Ammon's horn (tissue), 1 donor: ENCODE results near the gene PSMD11.
"Not testable (repeated sequence)": the region's sequence is repeated elsewhere in the genome, so short reads cannot be mapped to it uniquely, and the experiment has no call there.

ENCODE experiments used
- DNase-seq: peaks from one replicate; pipeline ENCODE4 v3.0.0-alpha.2; 2016; ENCODE audit warnings: low spot score

Gene PSMD11

GRCh38 chr17:32514606-32515005, 70.3 kb downstream of the PSMD11 start:
- no peak for DNase-seq

- peak; percentile 60 for DNase-seq
Measured at GRCh38 chr17:32515677-32516383, 71.5 kb downstream of the PSMD11 start.

GRCh38 chr17:32516450-32516849, 72.1 kb downstream of the PSMD11 start:
- DNase-seq = no peak

GRCh38 chr17:32516940-32517701, 72.8 kb downstream of the PSMD11 start:
- no peak for DNase-seq

- no peak for DNase-seq
Measured at GRCh38 chr17:32517982-32518381, 73.7 kb downstream of the PSMD11 start.

- DNase-seq = no peak
Measured at GRCh38 chr17:32518646-32519227, 74.4 kb downstream of the PSMD11 start.

GRCh38 chr17:32519228-32520103, 75.2 kb downstream of the PSMD11 start:
- DNase-seq = peak; percentile 47

GRCh38 chr17:32520104-32520701, 75.9 kb downstream of the PSMD11 start:
- no peak for DNase-seq

- peak; percentile 49 for DNase-seq
Measured at GRCh38 chr17:32520737-32521404, 76.6 kb downstream of the PSMD11 start.

- DNase-seq = no peak
Measured at GRCh38 chr17:32523017-32523680, 78.8 kb downstream of the PSMD11 start.

- DNase-seq = no peak
Measured at GRCh38 chr17:32523827-32524552, 79.7 kb downstream of the PSMD11 start.

- not testable (repeated sequence) for DNase-seq
Measured at GRCh38 chr17:32524553-32524880, 80.2 kb downstream of the PSMD11 start.

GRCh38 chr17:32525122-32525521, 80.8 kb downstream of the PSMD11 start:
- DNase-seq = no peak

- DNase-seq = no peak
Measured at GRCh38 chr17:32527146-32527545, 82.8 kb downstream of the PSMD11 start.

GRCh38 chr17:32528825-32529224, 84.5 kb downstream of the PSMD11 start:
- no peak for DNase-seq

- DNase-seq = no peak
Measured at GRCh38 chr17:32529604-32530003, 85.3 kb downstream of the PSMD11 start.
